Measurements from ENCODE around the gene LARP1.

The LARP1 gene

GRCh38 chr5:154863291-154864080, 108.3 kb downstream of the LARP1 start:
- Histone ChIP-seq H3K36me3 (ENCODE audit: low read length) (peaks cover 40% of the 10 kb centered on the region), H3K79me2 (ENCODE audit: insufficient read depth, low read length) (peaks cover 71% of the 10 kb centered on the region), H3F3A (ENCODE audit: insufficient read depth) (peaks cover 9% of the 10 kb centered on the region; the same call in 1 of the 2 replicates), H4K20me1 (ENCODE audit: low read depth, low read length) (peaks cover 23% of the 10 kb centered on the region), H3K27ac (ENCODE audit: low read depth, low read length) (no peak overlapping the region), H3K9me2 (replicated peaks; ENCODE audit: insufficient read depth, low read length) (no peaks in the 10 kb centered on the region), H3K9ac (ENCODE audit: low read length) (no peak overlapping the region), H3K9me3 (ENCODE audit: insufficient read depth, low read length) (no peaks in the 10 kb centered on the region), H2AFZ (ENCODE audit: low read depth, low read length, severe bottlenecking) (no peak overlapping the region), H3K4me3 (ENCODE audit: insufficient read depth, low read length, poor library complexity, severe bottlenecking) (no peak overlapping the region), H3K4me2 (ENCODE audit: low read depth, low read length, poor library complexity, severe bottlenecking) (no peak overlapping the region), H3K27me3 (ENCODE audit: low read length) (no peaks in the 10 kb centered on the region)
- no peak for TF ChIP-seq CTCF (IDR thresholded peaks at IDR 0.05; ENCODE audit: insufficient read depth, low read length, poor library complexity, severe bottlenecking)
- TF ChIP-seq EZH2phosphoT487 (conservative IDR thresholded peaks at IDR 0.05; ENCODE audit: low read length): no peak

DNA sequence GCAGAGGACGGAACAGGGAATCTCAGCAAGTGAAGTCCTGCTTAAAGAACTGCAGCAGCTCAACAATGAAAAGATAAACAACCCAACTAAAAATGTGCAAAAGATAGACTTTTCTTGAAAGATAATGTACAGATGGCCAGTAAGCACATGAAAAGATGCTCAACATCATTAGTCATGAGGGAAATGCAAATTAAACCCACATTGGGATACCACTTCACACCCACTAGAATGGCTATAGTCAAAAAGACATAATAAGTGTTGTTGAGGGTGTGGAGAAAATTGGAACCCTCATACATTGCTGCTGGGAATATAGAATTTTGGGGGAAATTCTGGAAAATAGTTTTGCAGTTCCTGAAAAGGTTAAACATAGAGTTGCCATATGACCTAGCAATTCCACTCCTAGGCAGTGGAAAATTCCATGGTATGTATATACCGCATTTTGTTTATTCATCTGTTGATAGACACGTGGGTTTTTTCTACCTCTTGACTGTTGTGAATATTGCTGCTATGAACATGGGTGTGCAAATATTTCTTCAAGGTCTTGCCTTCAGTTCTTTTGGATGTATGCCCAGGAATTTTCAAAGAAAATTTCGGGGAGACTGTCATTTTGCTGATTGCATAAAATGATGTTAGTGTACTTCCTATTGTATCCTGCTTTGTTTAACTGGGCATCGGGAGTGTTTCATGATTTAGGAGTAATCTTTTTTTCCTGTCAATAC, 110.4 kb downstream of the LARP1 start:
- Histone ChIP-seq H3K36me3 (ENCODE audit: low read length) (peaks cover 47% of the 10 kb centered on the region), H3K9me3 (ENCODE audit: insufficient read depth, low read length) (no peaks in the 10 kb centered on the region), H3K9ac (ENCODE audit: low read length) (no peak overlapping the region), H3F3A (ENCODE audit: insufficient read depth) (peaks cover 3% of the 10 kb centered on the region; the same call in 1 of the 2 replicates), H3K27ac (ENCODE audit: low read depth, low read length) (no peak overlapping the region), H2AFZ (ENCODE audit: low read depth, low read length, severe bottlenecking) (no peak overlapping the region), H3K4me2 (ENCODE audit: low read depth, low read length, poor library complexity, severe bottlenecking) (no peak overlapping the region), H3K4me3 (ENCODE audit: insufficient read depth, low read length, poor library complexity, severe bottlenecking) (no peak overlapping the region), H3K27me3 (ENCODE audit: low read length) (no peaks in the 10 kb centered on the region), H4K20me1 (ENCODE audit: low read depth, low read length) (peaks cover 23% of the 10 kb centered on the region), H3K9me2 (replicated peaks; ENCODE audit: insufficient read depth, low read length) (no peaks in the 10 kb centered on the region), H3K79me2 (ENCODE audit: insufficient read depth, low read length) (peaks cover 49% of the 10 kb centered on the region)
- no peak for TF ChIP-seq EZH2phosphoT487 (conservative IDR thresholded peaks at IDR 0.05; ENCODE audit: low read length)
- TF ChIP-seq CTCF (IDR thresholded peaks at IDR 0.05; ENCODE audit: insufficient read depth, low read length, poor library complexity, severe bottlenecking): no peak

DNA sequence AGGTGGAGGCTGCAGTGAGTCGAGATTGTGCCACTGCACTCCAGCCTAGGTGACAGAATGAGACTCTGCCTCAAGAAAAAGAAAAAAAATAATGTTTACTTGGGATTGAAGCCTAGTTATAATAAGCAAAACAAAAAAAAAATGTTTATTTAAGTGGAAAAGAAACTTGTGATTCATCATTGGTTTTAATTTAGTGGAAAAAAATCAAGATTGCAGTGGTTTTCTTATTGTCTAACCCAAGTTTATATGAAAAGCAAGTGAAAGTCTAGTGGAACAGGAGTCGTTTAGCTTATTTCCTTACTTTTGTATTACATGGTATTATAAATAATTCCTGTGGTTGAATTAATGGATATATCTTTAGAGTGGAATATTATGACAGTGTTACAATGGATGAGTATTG, 111.7 kb downstream of the LARP1 start:
- H3K4me2 ChIP-seq (ENCODE audit: low read depth, low read length, poor library complexity, severe bottlenecking): no peak overlapping the region
- H3K27me3 ChIP-seq (ENCODE audit: low read length): no peaks in the 10 kb centered on the region
- H3K27ac ChIP-seq (ENCODE audit: low read depth, low read length): no peak overlapping the region
- peaks cover 16% of the 10 kb centered on the region; the same call in 1 of the 2 replicates for H4K20me1 ChIP-seq (ENCODE audit: low read depth, low read length)
- TF ChIP-seq EZH2phosphoT487 (conservative IDR thresholded peaks at IDR 0.05; ENCODE audit: low read length) (no peak), CTCF (IDR thresholded peaks at IDR 0.05; ENCODE audit: insufficient read depth, low read length, poor library complexity, severe bottlenecking) (no peak)
- H3K9ac ChIP-seq (ENCODE audit: low read length): no peak overlapping the region
- H3K9me2 ChIP-seq (replicated peaks; ENCODE audit: insufficient read depth, low read length): no peaks in the 10 kb centered on the region
- H3K79me2 ChIP-seq (ENCODE audit: insufficient read depth, low read length): peaks cover 37% of the 10 kb centered on the region
- H3F3A ChIP-seq (ENCODE audit: insufficient read depth): peaks cover 3% of the 10 kb centered on the region; the same call in 1 of the 2 replicates
- H3K36me3 ChIP-seq (ENCODE audit: low read length): peaks cover 55% of the 10 kb centered on the region
- no peak overlapping the region for H3K4me3 ChIP-seq (ENCODE audit: insufficient read depth, low read length, poor library complexity, severe bottlenecking)
- H2AFZ ChIP-seq (ENCODE audit: low read depth, low read length, severe bottlenecking): no peak overlapping the region
- H3K9me3 ChIP-seq (ENCODE audit: insufficient read depth, low read length): no peaks in the 10 kb centered on the region
